ENCODE measurements around the gene KIF21A.

- no peak for TF ChIP-seq CTCF (IDR thresholded peaks at IDR 0.05; ENCODE audit: poor library complexity, severe bottlenecking)
- TF ChIP-seq TAF1 (IDR thresholded peaks at IDR 0.05; ENCODE audit: low read depth), result no peak
- no peak for TF ChIP-seq POLR2AphosphoS5 (IDR thresholded peaks at IDR 0.05)
- no peak for TF ChIP-seq EZH2 (IDR thresholded peaks at IDR 0.05; ENCODE audit: borderline replicate concordance, insufficient read depth, low read length, poor library complexity, severe bottlenecking)
- TF ChIP-seq EP300 (conservative IDR thresholded peaks at IDR 0.05; ENCODE audit: poor library complexity, severe bottlenecking), result no peak
Measured at GRCh38 chr12:39420043-39420442, 22.9 kb downstream of the KIF21A start.

Measured in neural cell (in vitro differentiated cells).